ENCODE measurements around the gene CYSRT1. TPM values are rescaled to one million over a fixed set of nuclear protein-coding genes. Genes with fewer than 3 reads are reported as not detected.

Gene CYSRT1
- total and polyA plus RNA-seq, 2 donors from 2014 or later: 0.94 to 1.3 TPM

DNA sequence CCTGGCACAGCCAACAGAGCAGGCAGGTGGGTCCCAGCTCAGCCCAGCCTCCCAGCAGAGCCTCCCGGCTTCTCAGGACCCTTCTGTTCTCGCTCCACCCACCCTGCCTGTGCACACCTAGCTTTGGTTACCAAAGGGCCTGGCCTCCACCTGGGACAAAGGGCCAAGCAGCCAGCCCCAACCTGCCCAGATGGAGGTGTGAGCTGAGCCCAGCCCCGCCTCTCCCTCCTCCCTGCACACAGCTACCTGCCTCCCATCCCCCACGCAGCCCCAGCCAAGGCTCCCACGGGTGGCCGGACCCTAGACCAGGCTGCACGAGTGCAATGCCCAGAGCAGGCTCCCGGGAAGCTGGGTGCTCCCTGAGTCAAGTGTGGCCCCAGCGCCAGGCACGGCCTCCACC, 30.1 kb upstream of the CYSRT1 start:
- H3K27ac ChIP-seq (ENCODE audit: low read depth in 2 of 2, low read length in 2 of 2): peak overlapping the region in 1 of 2 donors; percentile 65
- no peaks in the 10 kb centered on the region for H3K9me3 ChIP-seq (ENCODE audit: control insufficient read depth in 2 of 3, insufficient read depth in 1 of 3, low read length in 3 of 3)
- DNase-seq (no peak), FAIRE-seq (no peak)
- intact Hi-C loops (cut with DNase I): no loop called here
- H3K9ac ChIP-seq (ENCODE audit: low read length in 3 of 3): peak overlapping the region in 1 of 3 donors; percentile 19
- TF ChIP-seq, protein P1, sequence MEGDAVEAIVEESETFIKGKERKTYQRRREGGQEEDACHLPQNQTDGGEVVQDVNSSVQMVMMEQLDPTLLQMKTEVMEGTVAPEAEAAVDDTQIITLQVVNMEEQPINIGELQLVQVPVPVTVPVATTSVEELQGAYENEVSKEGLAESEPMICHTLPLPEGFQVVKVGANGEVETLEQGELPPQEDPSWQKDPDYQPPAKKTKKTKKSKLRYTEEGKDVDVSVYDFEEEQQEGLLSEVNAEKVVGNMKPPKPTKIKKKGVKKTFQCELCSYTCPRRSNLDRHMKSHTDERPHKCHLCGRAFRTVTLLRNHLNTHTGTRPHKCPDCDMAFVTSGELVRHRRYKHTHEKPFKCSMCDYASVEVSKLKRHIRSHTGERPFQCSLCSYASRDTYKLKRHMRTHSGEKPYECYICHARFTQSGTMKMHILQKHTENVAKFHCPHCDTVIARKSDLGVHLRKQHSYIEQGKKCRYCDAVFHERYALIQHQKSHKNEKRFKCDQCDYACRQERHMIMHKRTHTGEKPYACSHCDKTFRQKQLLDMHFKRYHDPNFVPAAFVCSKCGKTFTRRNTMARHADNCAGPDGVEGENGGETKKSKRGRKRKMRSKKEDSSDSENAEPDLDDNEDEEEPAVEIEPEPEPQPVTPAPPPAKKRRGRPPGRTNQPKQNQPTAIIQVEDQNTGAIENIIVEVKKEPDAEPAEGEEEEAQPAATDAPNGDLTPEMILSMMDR (IDR thresholded peaks at IDR 0.05; ENCODE audit: borderline replicate concordance, extremely low read depth, insufficient read depth): no peak
- H3K4me1 ChIP-seq (ENCODE audit: control insufficient read depth in 2 of 3, insufficient read depth in 2 of 3, low read depth in 1 of 3, low read length in 3 of 3): peaks cover 0 to 55% (median 17%) of the 10 kb centered on the region in 3 donors
- peaks cover 0 to 9% (median 4%) of the 10 kb centered on the region in 3 donors for H3K36me3 ChIP-seq (ENCODE audit: control insufficient read depth in 2 of 3, insufficient read depth in 3 of 3, low read length in 3 of 3)
- no peak overlapping the region for H3K4me3 ChIP-seq (ENCODE audit: low read length in 3 of 3)
- no peaks in the 10 kb centered on the region for H3K27me3 ChIP-seq (ENCODE audit: control insufficient read depth, insufficient read depth, low read length)

DNA sequence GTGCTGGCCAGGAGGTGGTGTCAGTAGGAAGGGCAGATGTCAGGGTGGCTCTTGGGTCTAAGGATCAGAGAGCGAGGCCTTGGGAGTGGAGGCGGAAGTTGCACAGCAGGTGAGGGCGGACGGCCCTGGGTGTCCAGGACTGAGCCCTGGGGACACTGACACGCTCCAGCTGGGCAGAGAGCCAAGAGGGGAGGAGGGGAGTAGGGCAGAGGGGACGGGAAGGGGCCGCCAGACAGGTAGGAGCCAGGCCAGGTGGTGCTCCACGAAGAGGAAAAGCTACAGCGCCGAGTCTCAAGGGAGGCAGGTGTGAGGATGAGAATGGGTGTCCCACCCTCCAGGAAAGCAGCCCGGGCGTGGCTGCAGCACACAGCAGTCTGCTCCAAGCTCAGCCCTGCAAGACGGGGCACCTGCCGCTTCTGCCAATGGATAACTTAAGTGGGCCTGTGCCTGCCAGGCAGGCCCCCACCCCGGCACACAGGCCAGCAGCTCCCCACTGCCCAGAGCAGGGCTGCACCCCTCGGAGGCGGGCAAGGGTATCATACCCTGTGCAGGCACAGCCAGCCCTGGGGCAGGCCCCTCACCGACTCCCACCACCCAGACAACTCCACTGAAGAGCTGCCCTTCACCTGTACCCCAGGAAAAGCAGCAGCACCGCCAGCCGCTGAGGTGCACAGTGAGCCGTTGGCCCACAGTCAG, 29.3 kb upstream of the CYSRT1 start:
- no peak overlapping the region for H3K9ac ChIP-seq (ENCODE audit: low read length in 3 of 3)

DNA sequence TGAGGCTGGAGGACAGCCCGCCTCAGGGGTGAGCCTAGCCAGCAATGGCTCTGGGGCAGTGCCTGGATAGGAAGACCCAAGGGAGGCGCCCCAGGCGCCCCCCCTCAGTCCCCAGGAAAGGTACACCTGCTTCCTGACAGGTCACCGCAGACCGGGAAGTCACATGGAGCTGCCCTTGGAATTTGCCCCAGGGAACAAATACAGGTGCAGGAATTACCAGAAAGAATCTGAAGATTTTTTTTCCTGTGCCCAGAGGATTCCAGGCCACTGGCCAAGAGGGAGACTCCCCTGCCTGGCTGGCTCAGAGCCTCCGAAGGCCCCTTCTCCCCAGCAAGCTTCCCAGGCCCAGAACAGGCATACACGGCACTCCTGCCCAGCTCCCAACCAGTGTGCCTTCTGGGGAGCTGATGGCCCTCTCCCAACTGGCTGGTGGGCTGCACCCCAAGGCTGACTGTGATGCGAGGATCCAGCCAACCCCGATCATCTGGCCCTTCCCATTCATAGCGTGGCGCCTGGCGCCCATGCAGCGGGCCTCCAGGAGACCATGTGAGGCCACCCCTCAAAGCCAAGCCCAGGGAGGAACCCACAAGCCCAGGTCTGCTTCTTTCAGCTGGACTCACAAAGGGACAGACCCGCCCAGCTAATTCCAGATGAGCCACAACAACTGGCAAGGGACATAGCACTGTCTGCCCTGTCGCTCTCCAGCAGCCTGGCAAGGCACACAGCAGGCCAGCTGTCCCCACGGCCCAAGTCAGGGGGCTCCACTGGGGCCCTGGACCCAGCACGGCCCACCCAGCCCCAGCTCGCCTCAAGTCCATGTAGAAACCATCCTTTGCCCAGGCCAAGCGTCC, 26.7 kb upstream of the CYSRT1 start:
- Histone ChIP-seq H3K4me1 (ENCODE audit: control insufficient read depth in 2 of 3, insufficient read depth in 2 of 3, low read depth in 1 of 3, low read length in 3 of 3) (peaks cover 0 to 52% (median 16%) of the 10 kb centered on the region in 3 donors), H3K9me3 (ENCODE audit: control insufficient read depth in 2 of 3, insufficient read depth in 1 of 3, low read length in 3 of 3) (no peaks in the 10 kb centered on the region), H3K9ac (ENCODE audit: low read length in 3 of 3) (peak overlapping the region in 1 of 3 donors; percentile 26), H3K4me3 (ENCODE audit: low read length in 3 of 3) (peak overlapping the region in 2 of 3 donors; percentile 48 to 67), H3K27ac (ENCODE audit: low read depth in 2 of 2, low read length in 2 of 2) (peak overlapping the region; percentile 63 to 77), H3K27me3 (ENCODE audit: control insufficient read depth, insufficient read depth, low read length) (no peaks in the 10 kb centered on the region), H3K36me3 (ENCODE audit: control insufficient read depth in 2 of 3, insufficient read depth in 3 of 3, low read length in 3 of 3) (no peaks in the 10 kb centered on the region)
- TF ChIP-seq, protein P1 (IDR thresholded peaks at IDR 0.05; ENCODE audit: borderline replicate concordance, extremely low read depth, insufficient read depth): no peak
- peak in 3 of 5 donors; percentile 22 to 43 (median 34) for DNase-seq
- intact Hi-C loops (cut with DNase I): no loop called here
- FAIRE-seq: no peak

More for the DNA sequence above, 29.3 kb upstream of the CYSRT1 start:
- peaks cover 0 to 48% (median 10%) of the 10 kb centered on the region in 3 donors for H3K4me1 ChIP-seq (ENCODE audit: control insufficient read depth in 2 of 3, insufficient read depth in 2 of 3, low read depth in 1 of 3, low read length in 3 of 3)
- no peak for DNase-seq
- intact Hi-C loops (cut with DNase I): no loop called here
- H3K36me3 ChIP-seq (ENCODE audit: control insufficient read depth in 2 of 3, insufficient read depth in 3 of 3, low read length in 3 of 3): peaks cover 0 to 8% (median 4%) of the 10 kb centered on the region in 3 donors
- TF ChIP-seq, protein P1 (IDR thresholded peaks at IDR 0.05; ENCODE audit: borderline replicate concordance, extremely low read depth, insufficient read depth): no peak
- peak overlapping the region in 1 of 3 donors; percentile 29 for H3K4me3 ChIP-seq (ENCODE audit: low read length in 3 of 3)
- FAIRE-seq: no peak
- no peaks in the 10 kb centered on the region for H3K27me3 ChIP-seq (ENCODE audit: control insufficient read depth, insufficient read depth, low read length)
- H3K27ac ChIP-seq (ENCODE audit: low read depth in 2 of 2, low read length in 2 of 2): peak overlapping the region in 1 of 2 donors; percentile 65
- no peaks in the 10 kb centered on the region for H3K9me3 ChIP-seq (ENCODE audit: control insufficient read depth in 2 of 3, insufficient read depth in 1 of 3, low read length in 3 of 3)
